Neuron (in vitro differentiated cells): Measurements from ENCODE around the gene TRAF6.
"Not testable (repeated sequence)": the region's sequence is repeated elsewhere in the genome, so short reads cannot be mapped to it uniquely, and the experiment has no call there.

ENCODE experiments used
- H2AFZ ChIP-seq: one replicate; pipeline ENCODE4 v1.6.1; 2013; ENCODE audit warnings: low read depth, mild to moderate bottlenecking, inconsistent platforms, low read length, moderate library complexity
- H3K27me3 ChIP-seq: one replicate; pipeline ENCODE4 v1.6.1; 2013; ENCODE audit warnings: low read length; ENCODE audit not compliant: insufficient read depth
- H3K36me3 ChIP-seq: one replicate; pipeline ENCODE4 v1.6.1; 2013; ENCODE audit warnings: low read length; ENCODE audit not compliant: insufficient read depth
- H3K4me1 ChIP-seq: one replicate; pipeline ENCODE4 v1.6.1; 2013; ENCODE audit warnings: low read length; ENCODE audit not compliant: insufficient read depth
- H3K4me3 ChIP-seq: 2 replicates; pipeline ENCODE4 v1.5.1; 2013; ENCODE audit warnings: mild to moderate bottlenecking, low read length, moderate library complexity
- H3K9me3 ChIP-seq: one replicate; pipeline ENCODE4 v1.6.1; 2013; ENCODE audit warnings: low read length

TRAF6 gene

DNA sequence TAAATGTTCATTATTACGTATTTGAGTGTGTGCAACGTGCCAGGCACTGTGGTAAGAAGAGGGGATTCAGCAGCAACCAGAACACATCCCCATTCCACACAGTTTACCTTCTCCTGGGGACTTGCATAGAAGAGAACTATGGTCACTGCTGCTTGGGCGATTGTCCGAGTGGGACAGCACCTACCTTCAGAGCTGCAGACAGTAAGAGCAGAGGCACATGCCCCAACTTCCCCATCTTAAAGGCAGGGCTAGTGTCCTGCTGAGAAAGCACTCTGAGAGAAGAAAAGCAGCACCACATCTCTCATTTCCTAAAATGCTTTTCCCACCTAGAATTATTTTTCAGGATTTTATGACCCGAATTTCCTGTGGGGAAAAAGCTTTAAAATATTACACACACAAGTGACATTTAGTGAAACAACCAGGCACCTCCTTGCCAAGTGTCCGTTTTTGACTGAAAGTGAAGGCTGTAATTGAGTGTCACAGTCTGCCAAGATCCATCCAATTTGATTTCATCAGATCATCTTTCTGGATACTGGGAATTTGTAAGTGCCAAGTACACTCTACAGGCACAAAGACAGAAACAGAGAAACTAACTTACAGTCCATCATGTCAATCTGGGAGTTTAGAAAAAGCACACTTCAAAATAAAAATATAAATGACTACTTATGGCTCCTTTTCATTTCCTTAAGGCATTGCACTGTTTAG, 24.6 kb downstream of the TRAF6 start:
- no peaks in the 10 kb centered on the region for H3K4me1 ChIP-seq
- no peak overlapping the region for H3K4me3 ChIP-seq
- H3K27me3 ChIP-seq: no peaks in the 10 kb centered on the region
- H3K9me3 ChIP-seq: peaks cover 2% of the 10 kb centered on the region
- peaks cover 56% of the 10 kb centered on the region for H3K36me3 ChIP-seq
- no peak overlapping the region for H2AFZ ChIP-seq

DNA sequence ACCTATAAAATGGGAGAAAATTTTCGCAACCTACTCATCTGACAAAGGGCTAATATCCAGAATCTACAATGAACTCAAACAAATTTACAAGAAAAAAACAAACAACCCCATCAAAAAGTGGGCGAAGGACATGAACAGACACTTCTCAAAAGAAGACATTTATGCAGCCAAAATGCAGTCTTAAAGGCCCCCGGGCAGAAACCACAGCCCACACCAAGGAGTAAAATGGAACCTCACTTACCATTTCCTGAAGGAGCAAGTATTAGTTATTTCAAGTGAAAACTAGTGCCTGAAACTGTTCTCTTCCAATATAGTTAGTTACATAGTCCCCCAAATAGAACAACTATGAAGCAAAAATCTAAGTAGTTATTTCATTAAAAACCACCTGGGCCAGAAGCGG, 27.0 kb downstream of the TRAF6 start:
- H3K27me3 ChIP-seq, H3K9me3 ChIP-seq, H3K4me3 ChIP-seq, H2AFZ ChIP-seq: not testable (repeated sequence)
- Histone ChIP-seq H3K36me3 (peaks cover 36% of the 10 kb centered on the region), H3K4me1 (peaks cover 14% of the 10 kb centered on the region)

DNA sequence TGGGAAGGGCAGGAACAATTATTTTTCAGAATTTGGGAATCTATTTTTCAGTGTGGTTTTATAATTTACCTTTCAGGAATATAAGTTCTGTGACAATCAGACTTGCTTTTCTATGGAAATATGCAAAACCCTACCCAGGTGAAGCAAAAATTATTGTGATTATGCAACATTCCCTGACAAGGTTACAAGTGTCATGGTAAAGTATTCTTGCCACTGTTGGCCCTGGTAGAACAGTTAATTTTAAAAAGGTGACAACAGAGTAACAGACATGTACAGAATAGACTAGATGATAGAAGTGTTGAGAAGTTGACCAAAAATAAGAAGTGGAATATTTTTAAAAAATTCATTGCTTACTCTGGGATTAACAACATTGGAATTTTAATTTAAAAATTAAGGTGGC, 29.2 kb downstream of the TRAF6 start:
- no peak overlapping the region for H3K4me3 ChIP-seq
- H3K36me3 ChIP-seq: peaks cover 18% of the 10 kb centered on the region
- no peaks in the 10 kb centered on the region for H3K27me3 ChIP-seq
- peaks cover 2% of the 10 kb centered on the region for H3K9me3 ChIP-seq
- H3K4me1 ChIP-seq: peaks cover 17% of the 10 kb centered on the region
- no peak overlapping the region for H2AFZ ChIP-seq

DNA sequence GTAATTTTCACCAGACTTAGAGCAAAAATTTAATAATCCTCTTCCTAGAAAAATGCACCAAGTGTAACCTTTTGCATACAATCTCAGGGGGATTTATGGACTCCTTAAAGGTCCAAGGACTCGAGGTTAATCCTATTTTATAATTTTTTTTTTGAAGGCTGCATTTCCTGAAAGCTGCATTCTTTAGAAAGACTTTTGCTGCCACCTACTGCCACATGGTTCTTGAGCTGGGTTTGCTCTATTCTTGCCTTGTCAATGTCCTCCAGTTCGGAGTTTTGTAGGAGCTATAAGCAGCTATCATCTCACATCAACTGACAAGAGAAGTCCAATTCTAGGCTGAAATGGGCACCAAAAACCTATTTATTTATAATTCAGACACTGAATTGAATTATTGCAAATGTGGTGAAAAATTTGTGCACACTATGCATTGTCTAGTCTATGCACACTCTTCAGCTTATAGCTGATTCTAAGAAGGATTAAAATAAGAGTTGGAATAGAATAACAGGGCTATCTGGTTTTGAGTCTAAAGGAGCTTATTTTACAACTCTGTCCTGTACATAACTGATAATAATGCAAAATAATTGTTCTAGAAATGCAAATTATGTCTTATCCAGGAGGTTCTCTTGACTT, 31.3 kb downstream of the TRAF6 start:
- H3K9me3 ChIP-seq: no peaks in the 10 kb centered on the region
- H3K4me3 ChIP-seq: no peak overlapping the region
- peaks cover 2% of the 10 kb centered on the region for H3K36me3 ChIP-seq
- H3K4me1 ChIP-seq: peaks cover 17% of the 10 kb centered on the region
- no peaks in the 10 kb centered on the region for H3K27me3 ChIP-seq
- H2AFZ ChIP-seq: no peak overlapping the region

DNA sequence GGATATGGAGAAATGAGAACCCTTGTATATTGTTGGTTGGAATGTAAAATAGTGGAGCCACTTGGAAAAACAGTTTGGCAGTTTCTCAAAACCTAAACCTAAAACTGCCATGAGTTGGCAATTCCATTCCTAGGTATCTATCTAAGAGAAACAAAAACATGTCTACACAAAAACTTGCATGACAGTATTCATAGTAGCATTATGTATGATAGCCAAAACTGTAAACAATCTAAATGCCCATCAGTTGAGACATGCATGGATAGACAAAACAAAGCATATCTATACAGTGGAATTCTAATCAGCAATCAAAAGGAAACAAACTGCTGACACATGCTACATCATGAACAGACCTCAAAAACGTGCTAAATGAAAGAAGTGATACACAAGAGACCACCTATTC, 34.9 kb downstream of the TRAF6 start:
- no peaks in the 10 kb centered on the region for H3K36me3 ChIP-seq
- H2AFZ ChIP-seq: no peak overlapping the region
- peaks cover 16% of the 10 kb centered on the region for H3K4me1 ChIP-seq
- H3K4me3 ChIP-seq: no peak overlapping the region
- no peaks in the 10 kb centered on the region for H3K27me3 ChIP-seq
- no peaks in the 10 kb centered on the region for H3K9me3 ChIP-seq

DNA sequence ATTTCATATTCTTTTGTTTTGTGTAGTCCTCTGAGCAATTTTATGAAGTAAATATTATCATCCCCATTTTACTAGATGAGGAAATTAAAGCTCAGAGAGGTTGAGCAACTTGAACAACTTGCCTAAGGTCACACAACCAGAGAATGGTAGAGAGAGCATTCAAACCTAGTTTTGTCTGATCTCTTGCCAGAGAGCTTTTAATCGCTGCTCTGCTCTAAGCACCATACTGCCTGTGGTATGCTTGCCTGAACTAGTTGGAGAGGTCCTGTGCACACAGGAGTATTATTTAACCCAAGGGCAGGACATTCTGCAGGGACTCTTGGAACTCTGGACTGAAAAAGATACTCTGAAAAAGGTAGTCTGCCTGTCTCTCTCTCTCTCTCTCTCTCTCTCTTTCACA, 38.5 kb downstream of the TRAF6 start:
- Histone ChIP-seq H3K4me1 (no peaks in the 10 kb centered on the region), H3K27me3 (no peaks in the 10 kb centered on the region), H2AFZ (no peak overlapping the region), H3K36me3 (no peaks in the 10 kb centered on the region), H3K4me3 (no peak overlapping the region), H3K9me3 (no peaks in the 10 kb centered on the region)

DNA sequence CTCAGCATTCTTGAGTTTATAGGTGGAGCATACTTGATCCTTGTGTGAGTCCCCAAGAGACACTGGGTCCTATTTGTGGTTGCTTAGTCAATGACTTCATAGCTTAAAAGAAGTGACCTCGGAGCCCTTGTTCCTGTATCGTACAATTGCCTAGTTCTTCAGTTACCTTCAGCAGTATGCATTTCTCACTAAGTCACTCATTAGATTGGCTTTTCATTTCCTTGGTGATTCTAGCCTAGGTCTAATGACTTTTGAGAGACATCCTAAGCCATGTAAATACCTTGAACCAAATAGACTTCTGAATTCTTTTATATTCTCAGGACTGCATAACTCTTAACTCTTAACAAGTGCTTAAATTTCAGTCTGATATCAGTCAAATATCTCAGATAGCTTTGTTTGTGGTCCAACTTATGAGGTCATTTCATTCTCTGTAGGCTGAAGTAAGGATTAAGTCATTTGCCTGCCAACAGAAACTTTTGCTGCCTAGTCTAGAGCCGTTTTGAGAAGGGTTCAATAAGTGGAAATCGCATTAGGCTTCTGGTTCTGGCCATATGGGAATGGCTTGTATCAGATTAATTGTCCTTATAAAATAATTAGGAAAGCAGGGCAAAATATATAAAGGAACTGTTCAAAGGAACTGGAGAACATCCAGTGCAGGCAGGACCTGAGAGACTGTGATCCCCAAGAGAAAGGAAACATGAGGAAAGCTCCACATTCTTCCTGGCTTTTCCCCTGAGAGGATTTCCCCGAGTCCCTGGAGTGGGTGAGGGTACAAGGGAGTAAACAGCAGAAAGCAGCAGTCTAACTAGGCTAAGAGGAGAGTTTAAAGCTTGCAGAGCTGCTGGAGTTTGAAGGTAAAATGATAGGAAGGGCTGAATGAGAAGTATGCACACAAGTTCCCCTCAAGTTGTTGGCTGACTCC, 39.9 kb downstream of the TRAF6 start:
- Histone ChIP-seq H3K4me1 (no peaks in the 10 kb centered on the region), H3K9me3 (peaks cover 2% of the 10 kb centered on the region), H3K27me3 (no peaks in the 10 kb centered on the region), H3K4me3 (no peak overlapping the region), H3K36me3 (peaks cover 3% of the 10 kb centered on the region), H2AFZ (no peak overlapping the region)

DNA sequence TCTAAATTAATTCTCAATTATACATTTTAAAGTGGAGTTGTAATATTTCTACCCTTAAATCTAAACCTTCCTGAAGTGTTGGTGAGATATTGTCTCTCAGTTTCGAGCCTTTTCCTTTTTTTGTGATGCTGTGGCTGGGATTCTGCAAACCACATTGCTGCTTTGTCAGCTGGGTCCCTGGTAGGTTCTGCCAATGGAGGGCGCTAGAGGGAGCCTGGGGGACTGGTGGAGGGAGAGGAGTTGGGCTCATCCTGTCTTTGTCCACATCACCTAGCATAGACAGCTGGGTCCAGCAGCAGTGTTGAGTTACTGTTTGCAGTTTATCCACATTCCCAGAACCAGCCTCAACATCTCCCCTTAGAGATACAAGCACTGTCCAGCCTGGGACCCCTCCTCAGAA, 41.0 kb downstream of the TRAF6 start:
- H2AFZ ChIP-seq: no peak overlapping the region
- H3K4me1 ChIP-seq: no peaks in the 10 kb centered on the region
- peaks cover 3% of the 10 kb centered on the region for H3K36me3 ChIP-seq
- no peaks in the 10 kb centered on the region for H3K27me3 ChIP-seq
- H3K4me3 ChIP-seq: no peak overlapping the region
- peaks cover 2% of the 10 kb centered on the region for H3K9me3 ChIP-seq

DNA sequence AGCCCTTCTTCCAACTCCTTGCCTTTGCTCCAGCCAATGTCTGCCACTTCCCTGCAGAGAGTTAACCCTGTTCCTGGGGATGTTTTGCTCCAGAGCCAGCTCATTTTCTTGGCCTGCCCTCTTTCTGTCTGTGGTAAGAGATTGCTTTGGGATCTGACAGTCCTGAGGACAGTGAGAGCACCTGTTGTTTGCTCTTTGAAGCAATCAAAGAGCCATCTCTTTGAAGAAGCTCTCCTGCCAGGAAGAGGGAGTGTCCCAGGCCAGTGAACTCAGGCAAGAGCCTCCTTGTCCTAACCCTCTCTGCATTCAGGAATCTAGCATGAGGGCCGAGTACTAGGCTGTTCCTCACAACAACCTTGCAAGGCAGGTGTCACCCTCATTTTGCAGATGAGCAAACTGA, 42.2 kb downstream of the TRAF6 start:
- H3K9me3 ChIP-seq: peaks cover 2% of the 10 kb centered on the region
- no peak overlapping the region for H2AFZ ChIP-seq
- no peak overlapping the region for H3K4me3 ChIP-seq
- no peaks in the 10 kb centered on the region for H3K4me1 ChIP-seq
- peaks cover 4% of the 10 kb centered on the region for H3K36me3 ChIP-seq
- H3K27me3 ChIP-seq: no peaks in the 10 kb centered on the region

DNA sequence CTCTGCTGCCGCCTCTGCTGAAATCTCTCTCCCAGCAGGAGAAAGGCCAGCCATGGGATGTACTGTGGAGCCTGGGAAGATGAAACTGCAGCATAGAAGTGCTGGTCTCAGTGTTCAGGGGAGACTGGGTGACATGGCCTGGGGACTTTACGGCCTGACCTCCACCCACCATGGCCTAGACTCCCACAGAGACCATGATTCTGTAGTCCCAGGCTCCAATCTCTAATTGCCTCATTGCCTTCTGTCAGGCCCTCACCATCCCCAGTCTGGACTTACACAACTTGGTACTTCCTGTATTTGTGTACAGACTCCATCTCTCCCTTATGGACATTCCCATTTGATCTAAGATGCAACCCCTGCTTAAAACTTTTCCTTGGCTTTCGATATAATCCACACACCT, 43.1 kb downstream of the TRAF6 start:
- Histone ChIP-seq H3K4me3 (no peak overlapping the region), H3K36me3 (peaks cover 6% of the 10 kb centered on the region), H3K4me1 (no peaks in the 10 kb centered on the region), H3K27me3 (no peaks in the 10 kb centered on the region), H2AFZ (no peak overlapping the region), H3K9me3 (peaks cover 2% of the 10 kb centered on the region)

DNA sequence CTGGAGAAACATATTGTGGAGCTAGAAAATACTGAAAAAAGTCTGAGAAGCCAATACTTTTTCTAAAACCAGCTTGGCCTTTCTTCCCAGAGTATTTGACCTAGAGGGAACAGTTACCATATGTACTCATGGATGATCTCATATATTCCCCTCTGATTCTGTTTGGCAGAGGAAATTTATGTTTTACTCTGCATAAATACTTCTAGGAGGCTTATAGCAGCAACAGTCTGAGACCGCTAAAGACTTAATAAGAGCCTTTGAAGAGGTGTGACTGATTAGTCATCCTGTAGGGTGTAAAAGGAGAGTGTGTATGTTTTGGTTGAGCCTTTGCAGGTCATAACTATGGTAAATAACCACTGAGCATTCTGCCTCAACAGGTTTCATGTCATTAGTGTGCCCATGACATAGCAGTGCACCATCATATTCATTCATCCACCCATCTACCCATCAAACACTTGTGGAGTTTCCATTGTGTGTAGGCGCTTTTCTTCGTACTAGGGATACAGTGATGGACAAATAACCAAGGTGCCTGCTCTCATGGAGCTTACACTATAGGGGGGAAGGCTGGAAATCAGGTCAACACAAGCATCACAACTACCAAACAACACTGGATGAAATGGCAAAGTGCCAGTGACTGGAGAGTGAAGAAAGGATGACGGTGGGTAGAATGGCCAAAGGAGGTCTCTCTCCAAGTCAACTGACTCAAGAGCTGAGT, 44.5 kb downstream of the TRAF6 start:
- H3K4me1 ChIP-seq: no peaks in the 10 kb centered on the region
- H3K4me3 ChIP-seq: no peak overlapping the region
- H3K36me3 ChIP-seq: peaks cover 6% of the 10 kb centered on the region
- no peak overlapping the region for H2AFZ ChIP-seq
- no peaks in the 10 kb centered on the region for H3K27me3 ChIP-seq
- H3K9me3 ChIP-seq: peaks cover 2% of the 10 kb centered on the region

DNA sequence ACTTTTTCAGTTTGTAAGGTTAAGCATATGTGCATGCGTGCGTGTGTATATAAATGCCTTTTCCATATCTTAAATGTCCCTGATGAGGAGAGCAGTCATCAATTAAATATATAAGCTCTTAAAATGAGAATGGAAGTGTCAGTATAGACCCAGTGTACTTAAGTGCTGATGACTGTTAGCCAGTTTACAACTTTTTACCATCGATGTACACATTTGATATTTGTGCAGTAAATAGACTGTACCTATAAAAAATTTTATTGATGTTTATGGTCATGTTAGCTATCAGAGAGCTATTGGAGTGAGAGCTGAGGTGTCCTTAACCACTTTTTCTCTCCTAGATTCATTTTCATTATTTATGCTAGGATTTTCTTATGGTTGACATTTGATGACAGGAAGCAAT, 45.4 kb downstream of the TRAF6 start:
- peaks cover 2% of the 10 kb centered on the region for H3K9me3 ChIP-seq
- H3K4me1 ChIP-seq: peaks cover 4% of the 10 kb centered on the region
- H3K36me3 ChIP-seq: peaks cover 6% of the 10 kb centered on the region
- H3K27me3 ChIP-seq: no peaks in the 10 kb centered on the region
- no peak overlapping the region for H3K4me3 ChIP-seq
- H2AFZ ChIP-seq: no peak overlapping the region

DNA sequence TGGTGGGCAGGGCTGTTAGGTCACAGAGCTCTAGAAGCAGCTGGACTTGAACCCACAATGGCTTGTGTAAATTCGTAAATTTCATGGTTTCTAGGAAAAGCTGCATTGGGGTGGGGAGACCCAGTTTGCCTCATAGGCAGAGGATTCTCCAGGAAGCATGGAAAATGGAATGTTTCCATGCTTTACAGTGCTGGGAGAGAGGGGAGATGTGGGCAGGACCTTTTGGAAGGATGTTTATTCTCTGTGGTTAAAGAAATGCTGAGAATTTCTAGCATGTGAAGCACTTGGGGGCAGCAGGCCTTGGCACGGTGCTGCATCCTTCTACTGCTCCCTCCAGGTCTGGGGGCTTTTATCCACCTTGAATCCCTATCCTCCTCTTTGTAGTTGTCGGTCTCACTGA, 46.3 kb downstream of the TRAF6 start:
- H3K4me3 ChIP-seq: no peak overlapping the region
- H3K4me1 ChIP-seq: peaks cover 4% of the 10 kb centered on the region
- peaks cover 2% of the 10 kb centered on the region for H3K9me3 ChIP-seq
- H2AFZ ChIP-seq: no peak overlapping the region
- H3K27me3 ChIP-seq: no peaks in the 10 kb centered on the region
- peaks cover 6% of the 10 kb centered on the region for H3K36me3 ChIP-seq
